H1 (cell line): Measurements from ENCODE around the gene TLK1. TPM values are rescaled to one million over a fixed set of nuclear protein-coding genes. Genes with fewer than 3 reads are reported as not detected.

ENCODE experiments used
- CHD2 ChIP-seq: IDR thresholded peaks from 2 replicates; pipeline ENCODE4 v1.6.1; 2012; ENCODE audit warnings: low read length, improper control_type of control experiment
- polyA plus RNA-seq, 7 experiments: library from polyadenylated mRNA; depleted of rRNA in 3 of 7; stranded (reverse) in 5 of 7; unstranded in 2 of 7; fragments of >200 nt in 5 of 7; fragments of 200-250 nt in 2 of 7; gene quantifications; 1 replicate in 5 of 7; 2 replicates in 1 of 7; 4 replicates in 1 of 7; pipeline versions ENCODE4 v1.2.1 to v1.2.3, GENCODE V29; 2011 to 2013; ENCODE audit warnings: missing spikeins in 2 of 7, mixed read lengths in 2 of 7
- total RNA-seq: library from RNA; stranded (reverse); fragmentation: NEBNext Ultra II Directional; extraction: Animal tissue kit (Norgen Biotek cat#: 25700); gene quantifications from 2 replicates; pipeline ENCODE4 v1.2.1, GENCODE V29; 2021

TLK1 gene
- total and polyA plus RNA-seq, 2 of the 8 experiments (the other 6 are each of a cell fraction or from before 2014, with no cell fraction given): 11.2 to 102 TPM

GRCh38 chr2:170973225-170973491 lies 187.5 kb downstream of the TLK1 start (continued):
- no peak for TF ChIP-seq CHD2
